GM18907 (cell line): ENCODE data around the gene GNB1.
A peak's percentile ranks its signal among the peaks of the same experiment; 100 is the strongest.
"Not testable (repeated sequence)": the region's sequence is repeated elsewhere in the genome, so short reads cannot be mapped to it uniquely, and the experiment has no call there.

Source experiments
- ATAC-seq: cut with Tn5 transposase; IDR thresholded peaks from one replicate; pipeline ENCODE4 v1.9.1; 2021; ENCODE audit warnings: mild to moderate bottlenecking, moderate library complexity; ENCODE audit not compliant: unreplicated experiment

GNB1 gene

DNA sequence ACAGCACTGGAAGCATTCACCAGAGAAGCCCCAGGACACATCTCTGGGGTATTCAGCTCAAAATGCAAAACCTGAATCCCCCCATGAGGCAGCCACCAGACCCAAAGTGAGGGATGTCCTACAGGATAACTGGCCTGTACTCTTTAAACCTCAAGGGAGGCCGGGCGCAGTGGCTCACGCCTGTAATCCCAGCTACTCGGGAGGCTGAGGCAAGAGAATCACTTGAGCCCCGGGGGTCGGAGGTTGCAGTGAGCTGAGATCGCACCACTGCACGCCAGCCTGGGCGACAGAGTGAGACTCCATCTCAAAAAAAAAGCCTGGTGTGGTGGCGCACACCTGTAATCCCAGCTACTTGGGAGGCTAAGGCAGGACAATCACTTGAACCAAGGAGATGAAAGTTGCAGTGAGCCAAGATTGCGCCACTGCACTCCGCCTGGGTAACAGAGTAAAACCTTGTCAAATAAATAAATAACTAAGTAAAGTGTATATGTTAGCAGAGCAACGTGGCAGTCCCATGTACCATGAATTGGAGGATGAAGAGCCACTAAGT is 29.1 kb downstream of the GNB1 start:
- ATAC-seq, result not testable (repeated sequence)

DNA sequence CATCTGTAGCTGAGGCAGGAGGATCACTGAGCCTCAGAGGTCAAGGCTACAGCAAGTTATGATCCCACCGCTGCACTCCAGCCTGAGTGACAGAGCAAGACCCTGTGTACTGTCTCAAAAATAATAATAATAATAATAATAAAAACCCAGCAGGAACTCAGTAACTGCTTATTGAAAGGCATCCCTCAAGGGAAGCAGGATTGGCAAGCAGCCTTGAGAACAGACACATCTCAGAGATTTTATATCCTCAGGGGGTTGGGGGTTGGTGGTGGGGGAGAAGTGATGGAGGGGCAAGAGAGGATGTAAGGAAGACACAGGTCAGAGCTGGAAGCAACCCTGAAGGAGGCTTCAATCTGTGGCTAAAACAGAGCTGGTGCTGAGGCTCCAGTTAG is 29.6 kb downstream of the GNB1 start:
- no peak for ATAC-seq

DNA sequence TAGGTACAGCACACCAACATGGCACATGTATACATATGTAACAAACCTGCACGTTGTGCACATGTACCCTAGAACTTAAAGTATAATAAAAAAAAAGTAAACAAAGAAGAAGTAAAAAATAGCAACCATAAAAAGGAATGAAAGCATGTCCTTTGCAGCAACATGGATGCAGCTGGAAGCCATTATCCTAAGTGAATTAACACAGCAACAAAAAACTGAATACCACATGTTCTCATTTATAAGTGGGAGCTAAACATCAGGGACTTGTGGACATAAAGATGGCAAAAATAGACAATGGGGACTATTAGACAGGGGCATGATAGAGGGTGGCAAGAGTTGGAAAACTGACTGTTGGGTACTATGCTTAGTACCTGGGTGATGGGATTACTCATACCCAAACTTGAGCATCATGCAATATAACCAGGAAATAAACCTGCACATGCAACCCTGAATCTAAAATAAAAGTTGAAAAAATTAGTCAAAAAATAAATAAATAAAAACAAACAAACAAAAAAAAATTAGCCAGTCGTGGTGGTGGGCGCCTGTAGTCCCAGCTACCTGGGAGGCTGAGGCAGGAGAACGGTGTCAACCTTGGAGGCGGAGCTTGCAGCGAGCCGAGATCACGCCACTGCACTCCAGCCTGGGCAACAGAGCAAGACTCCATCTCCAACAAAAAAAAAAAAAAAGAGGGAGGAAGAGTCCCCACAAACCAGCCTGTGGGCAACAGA is 30.8 kb downstream of the GNB1 start:
- ATAC-seq, result not testable (repeated sequence)

DNA sequence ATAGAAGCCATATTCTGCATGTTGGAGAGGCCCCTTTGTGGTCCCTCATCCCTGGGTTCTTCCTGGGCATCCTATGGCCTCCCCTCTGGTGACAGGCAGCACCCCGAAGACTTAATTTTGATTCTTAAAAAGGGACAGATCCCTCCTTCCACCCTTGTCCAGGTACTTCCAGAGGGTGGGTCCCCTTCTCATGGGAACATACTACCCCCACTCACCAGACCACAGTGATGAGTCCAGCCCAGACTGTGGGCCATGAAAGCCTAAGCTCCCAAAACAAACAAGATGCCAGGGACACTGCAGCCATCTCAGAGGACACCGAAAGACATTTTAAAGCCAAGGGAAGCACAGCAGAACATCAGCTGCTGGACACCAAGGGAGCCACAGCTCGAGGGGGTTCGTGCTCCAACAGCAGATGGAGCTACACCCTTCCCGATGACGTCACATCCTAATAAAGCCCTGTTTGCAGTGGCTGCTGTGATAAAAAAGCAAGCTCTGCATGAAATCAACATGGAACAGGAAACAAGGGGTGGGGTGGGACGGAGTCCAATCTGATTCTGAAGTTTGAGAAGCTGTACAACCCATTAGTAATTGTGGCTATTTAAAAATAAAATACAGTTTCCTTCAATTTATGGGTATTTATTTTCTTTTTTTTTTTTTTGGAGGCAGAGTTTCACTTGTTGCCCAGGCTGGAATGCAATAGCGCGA is 32.4 kb downstream of the GNB1 start:
- no peak for ATAC-seq

DNA sequence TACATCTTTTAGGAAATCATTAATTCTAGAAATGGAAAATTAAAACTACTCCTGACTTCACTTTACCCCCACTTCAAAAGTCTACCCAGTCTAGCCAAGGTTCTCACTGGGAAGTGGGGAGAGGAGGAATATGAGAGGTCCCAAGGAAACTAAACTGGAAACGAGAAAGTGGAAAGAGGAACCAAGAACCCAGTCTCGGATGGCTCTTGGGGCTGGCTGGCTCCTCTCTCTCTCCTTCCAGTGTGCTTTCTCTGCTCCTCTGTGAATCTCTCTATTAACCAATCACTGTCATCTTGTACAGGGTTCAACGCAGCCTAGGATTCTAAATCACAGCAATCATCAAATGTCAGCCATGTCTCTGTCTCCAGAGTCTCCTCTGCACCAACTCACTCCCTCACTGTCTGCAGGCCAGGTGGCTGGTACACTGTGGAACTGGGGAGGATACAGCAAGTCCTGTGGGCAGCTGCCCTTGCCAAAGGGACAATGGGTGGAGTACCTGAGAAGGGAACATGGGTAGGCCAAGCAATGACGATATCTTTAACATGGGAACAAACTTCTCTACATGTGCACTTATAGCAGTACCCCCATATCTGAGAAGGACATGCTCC is 33.7 kb downstream of the GNB1 start:
- ATAC-seq, result no peak

DNA sequence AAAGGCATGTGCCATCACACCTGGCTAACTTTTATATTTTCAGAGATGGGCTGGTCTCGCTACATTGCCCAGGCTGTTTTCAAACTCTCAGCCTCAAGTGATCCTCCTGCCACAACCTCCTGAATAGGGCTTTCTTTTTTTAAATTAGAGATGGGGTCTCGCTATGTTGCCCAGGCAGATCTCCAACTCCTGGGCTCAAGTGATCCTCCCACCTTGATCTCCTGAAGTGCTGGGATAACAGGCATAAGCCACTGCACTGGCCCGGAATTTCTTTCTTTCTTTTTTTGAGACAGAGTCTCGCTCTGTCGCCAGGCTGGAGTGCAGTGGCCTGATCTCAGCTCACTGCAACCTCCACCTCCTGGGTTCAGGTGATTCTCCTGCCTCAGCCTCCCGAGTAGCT is 34.7 kb downstream of the GNB1 start:
- not testable (repeated sequence) for ATAC-seq

DNA sequence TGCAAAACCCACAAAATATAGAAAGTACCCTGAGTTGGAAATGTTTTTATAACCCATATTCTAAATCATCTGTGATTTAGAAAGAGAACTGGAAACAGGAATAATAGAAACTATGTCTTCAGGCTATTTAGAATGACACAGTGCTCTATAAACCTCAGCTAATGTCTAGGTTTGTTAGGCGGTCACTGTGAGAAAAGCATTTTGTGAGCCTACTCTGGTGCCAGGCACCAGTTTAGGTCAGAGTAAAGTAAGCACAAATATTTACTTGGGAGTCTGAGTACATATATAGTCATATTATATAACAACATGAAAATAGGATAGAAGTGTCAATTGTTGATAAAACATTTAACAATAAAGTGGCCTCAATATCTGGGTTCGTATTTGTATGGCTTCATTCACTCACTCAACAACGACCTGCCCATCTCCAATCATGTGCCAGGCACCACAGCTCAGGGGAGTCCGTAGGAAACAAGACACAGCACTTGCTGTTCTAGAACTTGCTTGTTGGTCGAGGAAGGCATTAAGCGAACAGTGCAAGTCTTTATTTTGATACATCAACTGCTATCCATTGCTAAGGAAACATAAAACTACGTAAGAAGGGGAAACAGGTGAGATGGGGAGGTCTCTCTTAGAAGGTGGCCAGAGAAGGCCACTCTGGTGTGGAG is 37.2 kb downstream of the GNB1 start:
- no peak for ATAC-seq

DNA sequence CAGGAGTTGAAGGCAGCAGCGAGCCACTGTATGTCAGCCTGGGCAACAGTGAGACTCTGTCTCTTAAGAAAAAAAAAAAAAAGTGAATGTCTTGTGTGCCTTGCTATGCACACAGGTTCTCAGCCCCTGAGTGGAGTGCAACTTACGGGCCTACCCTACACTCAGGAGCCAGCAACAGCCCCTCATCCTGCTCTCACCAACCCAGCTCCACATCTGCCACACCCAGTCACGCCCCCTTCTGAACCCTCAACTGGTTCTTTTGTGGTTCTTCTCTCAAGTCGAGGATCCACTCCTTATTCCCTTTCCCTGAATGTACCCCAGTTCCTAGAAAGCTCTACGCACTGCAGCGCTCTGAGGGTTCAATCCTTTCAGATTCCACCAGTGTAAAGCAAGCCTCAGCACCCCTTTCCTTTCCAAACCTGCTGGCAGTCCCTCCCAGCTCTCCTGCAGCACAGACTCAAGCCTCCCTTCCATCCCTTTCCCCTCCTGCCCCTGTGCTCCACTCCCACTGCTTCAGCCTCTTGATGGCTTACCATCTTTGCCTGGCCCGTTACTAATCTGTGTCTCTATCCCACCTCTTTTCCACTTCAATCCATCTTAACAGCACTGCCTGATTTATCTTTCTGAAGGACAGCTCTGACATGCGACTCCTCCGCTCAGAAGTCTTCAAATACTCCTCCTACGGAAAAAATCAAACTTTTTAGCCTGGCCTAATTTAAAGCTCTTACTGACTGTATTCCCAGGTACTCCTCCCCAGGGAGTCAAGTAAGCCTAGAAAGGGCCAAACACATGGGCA is 38.1 kb downstream of the GNB1 start:
- ATAC-seq, result no peak

DNA sequence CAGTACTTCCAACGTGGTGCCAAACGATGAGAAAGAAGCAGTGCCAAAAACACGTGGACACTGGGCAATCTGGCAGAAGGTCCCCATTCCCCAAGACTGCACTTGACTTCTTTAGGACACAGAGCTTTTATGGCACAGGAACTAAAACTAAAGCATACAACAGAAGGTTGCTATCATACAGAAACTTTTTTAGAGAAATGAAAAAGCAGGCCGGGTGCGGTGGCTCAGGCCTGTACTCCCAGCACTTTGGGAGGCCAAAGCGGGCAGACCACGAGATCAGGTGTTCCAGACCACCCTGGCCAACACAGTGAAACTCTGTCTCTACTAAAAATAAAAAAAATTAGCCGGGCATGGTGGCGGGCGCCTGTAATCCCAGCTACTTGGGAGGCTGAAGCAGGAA is 43.0 kb downstream of the GNB1 start:
- ATAC-seq, result peak; percentile 47

DNA sequence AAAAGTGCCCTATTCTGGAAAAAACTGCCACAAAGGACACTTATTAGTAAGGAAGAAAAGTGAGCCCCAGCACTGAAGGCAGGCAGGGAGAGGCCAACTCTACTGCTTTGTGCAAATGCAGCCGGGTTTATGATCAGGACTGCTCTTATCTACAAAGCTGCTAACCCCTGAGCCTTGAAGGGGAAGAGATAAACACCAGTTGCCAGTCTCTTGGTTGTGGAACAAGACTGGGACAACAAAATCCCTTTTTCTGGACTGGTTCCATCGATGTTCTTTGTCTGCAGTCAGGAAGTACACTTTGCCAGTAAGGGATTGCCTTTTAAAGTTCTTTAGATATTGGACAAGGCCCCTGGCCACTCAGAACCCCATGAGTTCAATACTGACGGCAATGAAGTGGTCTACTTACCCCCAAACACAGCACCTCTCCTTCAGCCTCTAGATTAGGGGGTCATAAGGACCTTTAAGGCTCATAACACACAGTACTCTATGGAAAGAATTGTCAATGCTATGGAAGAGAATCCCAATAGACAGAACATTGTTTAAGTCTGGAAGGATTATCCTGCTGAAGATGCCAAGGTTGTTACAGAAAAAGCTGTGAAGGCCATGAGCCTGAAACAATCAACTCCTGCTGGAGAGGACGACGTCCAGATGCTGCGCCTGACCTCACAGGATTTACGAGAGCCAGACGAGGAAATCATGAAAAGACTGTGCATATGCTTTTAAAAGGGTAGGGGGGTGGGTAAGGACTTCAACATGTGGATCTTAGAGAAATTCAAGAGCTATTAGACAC is 43.6 kb downstream of the GNB1 start:
- no peak for ATAC-seq

DNA sequence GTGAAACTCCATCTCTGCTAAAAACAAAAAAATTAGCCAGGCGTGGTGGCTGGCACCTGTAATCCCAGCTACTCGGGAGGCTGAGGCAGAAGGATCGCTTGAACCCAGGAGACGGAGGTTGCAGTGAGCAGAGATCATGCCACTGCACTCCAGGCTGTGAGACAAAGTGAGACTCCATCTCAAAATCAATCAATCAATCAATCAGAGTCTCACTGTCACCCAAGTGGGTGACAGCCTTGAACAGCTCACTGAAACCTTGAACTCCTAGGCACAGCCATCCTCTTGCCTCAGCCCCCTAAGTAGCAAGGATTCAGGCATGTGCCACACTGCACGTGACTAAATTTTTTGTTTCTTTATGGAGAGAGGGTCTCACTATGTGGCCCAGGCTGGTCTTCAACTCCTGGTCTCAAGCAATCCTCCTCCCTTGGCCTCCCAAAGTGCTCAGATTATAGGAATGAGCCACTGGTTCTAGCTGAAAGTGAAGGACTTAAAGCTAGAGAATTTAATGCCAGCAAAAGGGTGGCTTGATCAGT is 44.4 kb downstream of the GNB1 start:
- no peak for ATAC-seq

DNA sequence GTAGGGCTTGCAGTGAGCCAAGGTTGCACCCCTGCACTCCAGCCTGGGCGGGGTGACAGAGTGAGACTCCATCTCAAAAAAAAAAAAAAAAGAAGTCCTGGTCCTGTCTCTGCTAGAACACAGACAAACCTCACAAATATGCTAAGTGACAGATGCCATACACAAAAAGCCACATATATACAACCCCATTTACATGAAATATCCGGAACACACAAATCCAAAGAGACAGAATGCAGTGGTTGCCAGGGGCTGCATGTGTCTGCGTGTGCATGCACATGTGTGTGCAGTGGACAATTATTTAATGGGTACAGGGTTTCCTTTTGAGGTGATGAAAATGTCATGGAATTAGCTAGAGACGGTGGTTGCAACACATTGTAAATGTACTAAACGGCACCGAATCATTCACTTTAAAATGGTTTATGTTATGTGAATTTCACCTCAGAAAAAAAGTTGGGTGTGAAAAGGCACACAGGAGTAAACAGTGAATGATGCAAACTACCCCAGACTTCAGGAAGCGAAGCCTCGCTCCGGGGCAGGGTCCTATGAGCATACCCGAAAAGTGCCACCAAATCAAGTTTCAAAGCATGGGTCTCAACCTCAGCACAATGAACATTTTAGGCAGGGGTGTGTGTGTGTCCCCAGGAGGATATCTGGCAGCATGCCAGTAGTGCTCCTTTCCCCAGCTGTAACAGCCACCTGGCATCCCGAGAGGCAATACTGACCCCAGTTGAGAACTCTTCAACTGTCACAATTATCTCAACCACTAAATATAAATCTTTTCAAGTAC is 48.3 kb downstream of the GNB1 start:
- peak; percentile 38 for ATAC-seq

DNA sequence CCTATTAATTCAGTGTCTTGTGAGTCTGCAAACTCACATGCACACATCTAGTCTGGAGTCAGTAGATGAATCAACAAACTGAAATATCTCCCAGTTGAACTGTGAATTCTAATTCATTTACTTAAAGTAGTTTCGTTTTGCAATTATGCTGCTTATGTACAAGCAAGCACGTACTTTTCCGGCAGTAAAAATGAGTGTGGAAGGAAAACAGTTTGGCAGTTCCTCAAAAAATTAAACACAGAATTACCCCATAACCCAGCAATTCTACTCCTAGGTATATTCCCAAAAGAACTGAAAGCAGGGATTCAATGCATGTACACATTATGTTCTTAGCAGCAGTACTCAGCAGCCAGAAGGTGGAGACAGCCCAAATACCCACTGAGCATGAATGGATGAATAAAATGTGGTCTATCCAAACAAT is 49.3 kb downstream of the GNB1 start:
- ATAC-seq, result no peak

DNA sequence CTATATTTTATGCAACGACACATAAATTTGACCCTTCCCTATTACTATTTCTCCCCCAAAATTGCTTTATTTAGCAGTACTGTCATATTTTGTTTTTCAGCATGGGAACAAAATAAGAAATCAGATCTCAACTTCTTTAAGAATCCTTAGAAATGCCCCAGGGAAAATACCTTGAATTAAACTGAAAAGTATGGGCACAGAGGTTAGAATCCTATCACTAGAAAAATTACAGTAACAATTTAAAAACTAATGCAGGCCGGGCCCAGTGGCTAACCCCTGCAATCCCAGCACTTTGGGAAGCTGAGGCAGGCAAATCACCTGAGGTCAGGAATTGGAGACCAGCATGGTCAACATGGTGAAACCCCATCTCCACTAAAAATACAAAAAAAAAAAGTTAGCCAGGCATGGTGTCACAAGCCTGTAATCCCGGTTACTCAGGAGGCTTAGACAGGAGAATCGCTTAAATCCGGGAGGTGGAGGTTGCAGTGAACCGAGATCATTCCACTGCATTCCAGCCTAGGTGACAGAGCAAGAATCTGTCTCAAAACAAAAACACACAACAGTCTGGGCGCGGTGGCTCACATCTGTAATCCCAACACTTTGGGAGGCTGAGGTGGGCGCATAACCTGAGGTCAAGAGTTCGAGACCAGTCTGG is 51.4 kb downstream of the GNB1 start:
- no peak for ATAC-seq

DNA sequence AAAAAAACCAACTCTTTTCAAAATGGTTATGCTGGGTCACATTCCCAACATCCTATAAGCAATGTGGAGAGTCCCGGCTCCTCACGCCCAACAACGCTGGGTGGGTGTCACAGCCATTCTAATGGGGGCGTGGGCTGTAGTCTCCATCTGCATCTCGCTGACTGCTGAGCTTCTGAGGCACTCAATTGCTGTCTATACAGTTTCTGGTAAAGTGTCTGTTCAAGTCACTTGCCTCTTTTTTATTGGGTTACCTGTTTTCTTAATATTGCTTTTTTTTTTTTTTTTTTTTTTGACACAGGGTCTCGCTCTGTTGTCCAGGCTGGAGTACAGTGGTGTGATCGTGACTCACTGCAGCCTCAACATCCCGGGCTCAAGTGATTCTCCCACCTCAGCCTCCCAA is 54.8 kb downstream of the GNB1 start:
- ATAC-seq, result no peak

DNA sequence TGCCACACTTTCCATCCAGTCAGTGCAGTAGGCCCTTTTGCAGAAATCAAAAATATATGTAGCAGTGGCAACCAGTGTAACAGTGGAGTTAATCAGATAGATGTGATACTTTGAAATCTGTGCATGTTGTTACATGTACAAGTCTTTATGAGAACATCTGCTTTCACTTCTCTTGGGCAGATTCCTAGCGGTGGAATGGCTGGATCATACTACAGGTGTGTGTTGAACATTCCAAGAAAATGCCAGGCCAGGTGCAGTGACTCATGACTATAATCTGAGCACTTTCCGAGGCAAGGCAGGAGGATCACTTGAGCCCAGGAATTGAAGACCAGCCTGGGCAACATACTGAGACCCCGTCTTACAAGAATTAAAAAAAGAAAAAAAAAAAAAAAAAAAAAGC is 55.3 kb downstream of the GNB1 start:
- ATAC-seq, result no peak

DNA sequence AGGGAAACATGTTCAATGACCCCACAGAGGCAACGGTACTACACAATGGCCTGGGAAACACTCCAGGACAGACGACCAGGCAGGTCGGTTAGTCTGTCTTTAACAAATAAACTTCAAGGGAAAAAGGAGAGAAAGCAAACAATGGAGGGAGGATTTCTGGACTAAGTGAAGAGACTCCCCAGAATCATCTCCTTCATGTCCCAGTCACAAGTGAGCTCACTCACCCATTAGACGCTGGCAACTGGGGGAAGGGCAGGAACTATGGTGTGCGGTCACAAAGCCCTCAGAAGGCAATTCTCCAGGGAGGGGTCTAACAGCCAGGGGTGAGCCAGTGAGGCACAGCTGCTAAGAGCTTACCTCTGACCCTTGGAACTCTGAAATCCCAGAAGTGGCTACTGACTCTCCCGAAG is 57.0 kb downstream of the GNB1 start:
- ATAC-seq, result peak; percentile 79

DNA sequence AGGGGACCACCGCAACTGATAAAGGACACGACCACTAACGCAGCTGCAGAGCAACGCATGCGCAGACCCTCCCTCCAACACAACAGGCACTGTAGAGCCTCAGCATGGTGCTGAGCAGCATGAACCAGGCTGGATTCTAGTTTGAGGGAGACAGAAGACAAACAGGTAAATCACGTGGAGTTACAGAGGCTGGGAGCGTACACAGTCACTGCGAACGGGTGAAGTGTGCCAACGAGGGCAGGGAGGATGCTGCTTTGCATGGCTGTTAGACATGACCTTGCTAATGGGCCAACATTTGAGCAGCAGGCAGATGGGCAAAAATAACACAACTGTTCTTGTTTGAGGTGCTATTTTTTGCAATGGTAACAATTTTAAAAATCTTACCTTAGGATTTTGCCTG is 57.4 kb downstream of the GNB1 start:
- ATAC-seq, result no peak
